Measurements from ENCODE around the gene FERMT2.

FERMT2 gene, protein sequence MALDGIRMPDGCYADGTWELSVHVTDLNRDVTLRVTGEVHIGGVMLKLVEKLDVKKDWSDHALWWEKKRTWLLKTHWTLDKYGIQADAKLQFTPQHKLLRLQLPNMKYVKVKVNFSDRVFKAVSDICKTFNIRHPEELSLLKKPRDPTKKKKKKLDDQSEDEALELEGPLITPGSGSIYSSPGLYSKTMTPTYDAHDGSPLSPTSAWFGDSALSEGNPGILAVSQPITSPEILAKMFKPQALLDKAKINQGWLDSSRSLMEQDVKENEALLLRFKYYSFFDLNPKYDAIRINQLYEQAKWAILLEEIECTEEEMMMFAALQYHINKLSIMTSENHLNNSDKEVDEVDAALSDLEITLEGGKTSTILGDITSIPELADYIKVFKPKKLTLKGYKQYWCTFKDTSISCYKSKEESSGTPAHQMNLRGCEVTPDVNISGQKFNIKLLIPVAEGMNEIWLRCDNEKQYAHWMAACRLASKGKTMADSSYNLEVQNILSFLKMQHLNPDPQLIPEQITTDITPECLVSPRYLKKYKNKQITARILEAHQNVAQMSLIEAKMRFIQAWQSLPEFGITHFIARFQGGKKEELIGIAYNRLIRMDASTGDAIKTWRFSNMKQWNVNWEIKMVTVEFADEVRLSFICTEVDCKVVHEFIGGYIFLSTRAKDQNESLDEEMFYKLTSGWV

GRCh38 chr14:52950898-52951680 is at the start of gene FERMT2:
Gene FERMT2 (minus strand): TSS chr14:52951050. CDS start chr14:52950568, 482 bp downstream.
- DNase-seq (ENCODE audit: low read depth): peak; percentile 56

DNA sequence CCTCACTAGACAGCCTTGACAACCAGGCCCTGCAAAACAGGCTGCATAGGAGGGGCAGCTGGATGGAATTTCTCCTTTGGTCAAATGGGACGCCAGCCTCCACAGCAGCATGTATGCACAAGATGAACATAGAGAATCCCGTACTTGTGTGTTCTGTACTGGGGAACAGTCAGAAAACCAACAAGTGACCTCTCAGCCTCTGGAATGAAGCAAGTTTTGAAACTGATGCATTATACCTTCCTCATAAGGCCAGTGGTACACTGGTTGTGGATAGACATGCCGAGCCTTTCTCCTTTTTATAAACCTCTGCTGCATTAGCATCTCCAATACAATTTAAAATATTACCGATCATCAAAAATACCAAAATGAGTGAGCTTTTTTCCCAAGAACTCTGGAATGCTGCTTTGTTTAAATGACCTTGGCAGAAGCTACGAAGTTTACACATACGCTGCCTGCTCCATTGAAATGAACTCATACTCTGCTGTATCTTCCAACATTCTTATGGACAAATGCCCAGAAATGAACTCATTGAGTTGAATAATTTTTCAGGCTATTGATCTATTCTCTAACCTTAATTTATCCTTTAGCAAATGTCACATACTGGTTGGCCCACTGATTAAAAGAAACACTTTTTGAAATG is 47.6 kb upstream of the FERMT2 start:
- no peak for DNase-seq (ENCODE audit: low read depth)

DNA sequence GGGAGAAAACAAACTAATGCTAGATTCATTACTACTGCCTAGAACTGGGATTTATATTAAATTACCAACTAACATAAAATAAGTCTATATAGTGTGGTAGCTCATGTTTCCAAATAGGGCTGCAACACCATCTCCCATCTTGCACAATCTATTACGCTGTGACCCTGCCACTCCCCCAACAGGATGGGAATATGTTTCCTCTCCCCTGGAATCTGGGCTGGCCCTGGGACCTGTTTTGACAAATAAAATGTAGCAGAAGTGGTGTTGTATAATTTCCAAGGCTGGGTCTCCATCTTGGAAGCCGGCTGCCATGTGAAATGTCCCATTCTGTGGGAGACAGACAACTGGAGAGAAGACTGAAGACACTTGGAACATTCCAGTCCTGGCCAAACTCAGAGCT is 45.6 kb upstream of the FERMT2 start:
- DNase-seq (ENCODE audit: low read depth): no peak

DNA sequence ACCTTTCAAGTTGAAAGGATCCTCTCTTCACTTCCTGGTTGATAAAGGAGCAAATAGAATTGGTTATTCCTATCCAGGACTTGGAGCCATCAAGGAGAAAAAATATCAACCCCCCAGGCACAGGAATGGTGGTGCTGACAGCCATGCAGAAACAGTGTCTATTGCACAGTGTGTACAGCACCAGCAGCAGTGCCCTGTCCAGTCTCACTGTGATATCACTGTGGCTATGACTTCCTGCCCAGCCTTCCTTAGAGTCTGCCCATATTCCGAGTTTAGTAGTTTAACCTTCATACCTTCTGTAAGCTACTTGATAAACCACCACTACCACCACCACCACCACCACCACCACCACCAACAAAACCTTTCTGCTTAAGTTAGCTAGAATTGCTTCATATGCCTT is 45.1 kb upstream of the FERMT2 start:
- no peak for DNase-seq (ENCODE audit: low read depth)

DNA sequence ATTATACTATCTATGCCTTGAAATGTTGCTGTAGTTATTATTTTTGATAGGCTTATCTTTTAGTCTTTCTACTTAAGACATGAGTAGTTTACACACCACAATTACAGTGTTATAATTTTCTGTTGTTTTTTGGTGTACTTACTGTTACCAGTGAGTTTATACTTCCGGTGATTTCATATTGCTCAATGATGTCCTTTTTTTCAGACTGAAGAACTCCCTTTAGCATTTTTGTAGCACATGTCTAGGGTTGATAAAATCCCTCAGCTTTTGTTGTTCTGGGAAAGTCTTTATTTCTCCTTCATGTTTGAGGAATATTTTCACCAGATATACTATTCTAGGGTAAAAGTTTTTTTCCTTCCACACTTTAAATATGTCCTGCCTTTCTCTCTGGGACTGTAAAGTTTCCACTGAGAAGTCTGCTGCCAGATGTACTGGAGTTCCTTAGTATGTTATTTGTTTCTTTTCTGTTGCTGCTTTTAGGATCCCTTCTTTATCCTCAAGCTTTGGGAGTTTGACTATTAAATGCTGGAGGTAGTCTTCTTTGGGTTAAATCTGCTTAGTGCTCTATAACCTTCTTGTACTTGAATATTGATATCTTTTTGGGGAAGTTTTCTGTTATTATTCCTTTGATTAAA is 41.5 kb upstream of the FERMT2 start:
- no peak for DNase-seq (ENCODE audit: low read depth)

DNA sequence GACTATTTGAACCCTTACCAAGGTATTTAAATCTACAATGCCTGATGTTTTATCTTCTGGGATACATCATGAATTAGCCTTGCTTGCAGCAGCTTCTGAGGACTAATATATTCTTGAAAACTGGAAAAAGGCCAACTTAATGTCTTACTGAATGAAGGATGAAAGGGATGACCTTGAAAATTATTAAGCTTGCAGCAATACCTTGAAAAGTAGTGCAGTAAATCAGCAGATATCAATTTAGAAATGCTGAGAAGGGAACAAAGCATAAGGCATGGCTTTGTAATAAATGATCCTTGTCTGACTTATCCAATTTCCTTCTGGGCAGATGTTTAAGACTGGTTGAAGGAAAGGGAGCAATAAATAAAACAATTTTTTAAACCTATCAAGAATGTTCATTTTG is 37.3 kb upstream of the FERMT2 start:
- DNase-seq (ENCODE audit: low read depth): no peak

- DNase-seq (ENCODE audit: low read depth): no peak
Observed at GRCh38 chr14:52987514-52987913, 36.7 kb upstream of the FERMT2 start.

DNA sequence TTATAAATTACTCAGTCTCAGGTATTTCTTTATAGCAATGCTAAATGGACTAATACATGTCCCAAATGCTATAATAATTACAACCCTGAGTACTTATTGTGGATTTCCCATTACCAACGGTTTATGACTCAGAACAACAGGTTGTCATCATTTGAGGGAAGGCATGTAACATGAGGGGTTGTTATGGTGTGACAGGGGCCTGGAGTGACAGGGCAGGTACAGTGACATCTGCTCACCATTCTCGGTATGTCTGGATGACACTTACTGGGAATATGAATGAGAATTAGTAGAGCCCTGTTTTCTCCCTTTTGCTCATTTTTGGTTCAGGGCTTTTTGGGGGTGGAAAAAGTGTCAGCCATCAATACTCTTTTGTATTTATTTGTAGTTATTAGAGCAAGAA is 36.2 kb upstream of the FERMT2 start:
- DNase-seq (ENCODE audit: low read depth): no peak

DNA sequence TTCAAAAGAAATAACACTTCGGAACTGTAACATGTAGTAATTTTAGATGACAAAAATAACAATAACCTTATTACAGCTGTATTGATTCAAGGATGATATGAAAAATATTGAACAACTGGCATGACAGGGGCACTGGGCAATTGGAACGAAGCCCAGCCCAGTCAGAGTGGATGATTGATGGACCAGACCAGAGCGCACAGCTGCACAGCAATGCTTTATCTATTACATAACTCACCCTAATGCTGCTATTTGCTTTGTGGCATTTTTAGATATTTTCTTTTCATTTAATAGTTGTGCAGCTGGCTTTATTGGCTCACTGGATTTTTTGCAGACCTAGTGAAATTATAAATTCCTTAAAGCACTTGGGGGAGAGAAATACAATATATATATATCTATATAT is 26.9 kb upstream of the FERMT2 start:
- no peak for DNase-seq (ENCODE audit: low read depth)

GRCh38 chr14:52974406-52974805 is 23.6 kb upstream of the FERMT2 start:
- no peak for DNase-seq (ENCODE audit: low read depth)

DNA sequence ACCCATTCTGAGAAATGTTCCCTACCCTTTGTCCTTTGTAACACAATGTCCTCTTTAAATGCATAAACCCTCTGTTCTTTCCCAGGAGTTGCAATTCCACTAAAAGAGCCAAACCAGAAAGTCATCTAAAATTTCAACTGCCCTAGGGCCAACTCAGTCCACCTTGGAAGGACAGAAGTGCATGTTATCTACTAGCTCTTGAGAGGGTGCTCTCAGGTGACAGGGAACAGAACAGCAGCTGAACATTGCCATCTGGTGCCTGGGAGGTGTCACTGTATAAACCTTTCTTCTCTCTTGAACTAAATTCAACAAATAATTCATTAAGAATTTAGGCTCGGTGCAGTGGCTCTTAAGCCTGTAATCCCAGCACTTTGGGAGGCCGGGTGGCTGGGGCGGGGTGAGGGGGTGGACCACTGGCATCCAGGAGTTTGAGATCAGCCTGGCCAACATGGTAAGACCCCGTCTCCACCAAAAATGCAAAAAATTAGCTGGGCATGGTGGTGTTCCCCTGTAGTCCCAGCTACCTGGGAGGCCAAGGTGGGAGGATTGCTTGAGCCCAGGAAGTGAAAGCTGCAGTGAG is 10.3 kb upstream of the FERMT2 start:
- DNase-seq (ENCODE audit: low read depth): peak; percentile 48

DNA sequence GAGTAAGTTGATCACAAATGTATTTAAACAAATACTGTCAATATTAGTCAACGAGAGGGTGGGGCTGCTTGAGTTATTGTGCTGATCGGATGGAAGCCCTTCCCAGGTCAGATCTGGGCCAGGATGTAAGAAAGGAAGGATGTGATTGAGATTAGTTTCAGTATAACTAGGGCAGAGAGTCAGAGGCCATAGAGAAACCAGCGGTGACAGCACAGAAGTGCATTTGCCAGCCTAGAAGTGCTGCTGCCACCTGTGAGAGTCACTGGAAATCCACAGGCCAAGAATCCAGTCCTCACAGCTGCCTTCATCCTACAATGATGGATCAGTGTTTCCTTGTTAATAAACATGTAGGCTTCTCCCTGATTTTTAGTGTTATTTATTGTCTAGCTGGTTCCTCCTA is 9.8 kb upstream of the FERMT2 start:
- DNase-seq (ENCODE audit: low read depth): no peak

- no peak for DNase-seq (ENCODE audit: low read depth)
Observed at GRCh38 chr14:52954346-52955214, 3.7 kb upstream of the FERMT2 start.

GRCh38 chr14:52951681-52952554 is 1.1 kb upstream of the FERMT2 start:
- peak; percentile 42 for DNase-seq (ENCODE audit: low read depth)

GRCh38 chr14:52950410-52950897 is 396 bp downstream of the FERMT2 start:
- DNase-seq (ENCODE audit: low read depth): peak; percentile 42

DNA sequence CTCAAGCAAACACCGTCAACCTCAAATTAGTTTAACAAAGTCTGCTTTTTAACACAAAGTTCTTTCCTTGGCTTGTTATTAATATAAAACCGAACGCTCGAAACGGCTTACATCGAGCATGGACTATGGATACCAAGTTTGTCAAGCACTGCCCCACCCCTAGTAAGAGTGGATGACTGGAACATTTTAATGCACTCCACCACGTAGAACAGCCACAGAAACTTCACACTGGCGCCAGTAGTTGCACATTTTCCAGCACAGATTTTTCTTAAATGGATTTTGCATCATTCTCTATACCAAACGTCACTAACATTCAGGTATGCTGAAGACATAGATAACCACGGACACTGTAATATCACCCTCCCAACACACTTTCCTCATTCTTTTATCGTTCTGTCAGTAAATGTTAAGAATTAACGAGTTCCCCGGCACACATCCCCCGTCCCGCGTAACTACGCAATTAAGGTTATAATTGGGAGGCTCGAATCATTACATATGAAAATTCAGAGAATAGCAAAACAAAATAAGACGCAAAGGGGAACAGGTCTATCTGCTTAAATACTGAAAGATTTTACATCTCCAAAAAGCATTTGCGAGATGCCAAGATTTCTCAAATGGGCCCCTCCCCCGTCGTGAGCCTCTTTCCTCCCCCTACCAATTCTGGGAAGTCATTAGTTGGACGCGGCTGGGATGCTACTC is 990 bp downstream of the FERMT2 start:
- DNase-seq (ENCODE audit: low read depth): peak; percentile 30

- no peak for DNase-seq (ENCODE audit: low read depth)
Observed at GRCh38 chr14:52949249-52949648, 1.6 kb downstream of the FERMT2 start.

- DNase-seq (ENCODE audit: low read depth): no peak
Observed at GRCh38 chr14:52948836-52949235, 2.0 kb downstream of the FERMT2 start.

DNA sequence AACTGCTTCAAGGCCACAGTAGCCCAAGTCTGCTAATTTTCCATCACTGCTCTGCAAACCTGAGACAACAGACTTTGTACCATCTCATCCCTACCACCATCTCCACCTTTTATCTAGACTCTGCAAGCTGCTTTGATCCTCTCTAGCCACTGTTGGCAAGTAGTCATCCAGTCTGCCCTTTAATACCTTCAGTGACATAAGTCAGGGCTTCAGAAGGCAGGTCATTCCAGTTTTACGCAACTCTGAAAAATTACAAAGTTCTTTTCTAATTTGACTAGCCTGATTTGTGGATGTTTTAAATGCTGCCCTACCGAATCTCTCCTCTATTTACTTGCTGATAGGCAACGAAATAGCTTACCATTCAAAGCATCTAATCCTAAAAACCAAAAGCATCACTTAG is 2.8 kb downstream of the FERMT2 start:
- no peak for DNase-seq (ENCODE audit: low read depth)

Measured in HS-27A (cell line).